Activated CD4-positive, alpha-beta T cell treated with anti-CD3 and anti-CD28 coated beads for 48 hours (primary cell): ENCODE results near the gene ABCC11.

Source experiments
- DNase-seq: peaks from one replicate; pipeline ENCODE4 v3.0.0-alpha.2; 2020

ABCC11 gene

DNA sequence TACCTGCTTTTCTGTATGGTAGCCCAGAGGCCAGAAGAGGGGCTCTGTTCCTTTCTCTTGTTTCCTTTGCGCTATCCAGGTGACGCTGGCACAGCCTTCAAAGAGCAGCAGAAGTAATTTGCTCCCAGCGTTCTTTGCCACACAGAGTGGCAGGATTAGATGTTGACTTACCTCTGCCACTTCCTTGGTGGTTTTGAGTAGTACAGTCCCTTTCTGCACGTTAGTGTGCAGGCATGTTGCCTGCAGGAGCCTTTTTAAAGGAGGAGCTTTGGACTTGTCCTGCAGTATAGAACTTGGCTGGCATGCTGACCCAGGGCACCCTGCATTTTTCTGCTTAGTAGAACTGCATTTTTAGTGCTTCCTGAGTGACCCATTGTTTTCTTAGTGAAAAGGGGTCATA lies at the start of gene ABCC11:
Gene ABCC11 (minus strand): TSS at position 229 of the 400 bp plus-strand sequence. CDS start 15,618 bp downstream, outside the sequence.
- DNase-seq, result no peak

DNA sequence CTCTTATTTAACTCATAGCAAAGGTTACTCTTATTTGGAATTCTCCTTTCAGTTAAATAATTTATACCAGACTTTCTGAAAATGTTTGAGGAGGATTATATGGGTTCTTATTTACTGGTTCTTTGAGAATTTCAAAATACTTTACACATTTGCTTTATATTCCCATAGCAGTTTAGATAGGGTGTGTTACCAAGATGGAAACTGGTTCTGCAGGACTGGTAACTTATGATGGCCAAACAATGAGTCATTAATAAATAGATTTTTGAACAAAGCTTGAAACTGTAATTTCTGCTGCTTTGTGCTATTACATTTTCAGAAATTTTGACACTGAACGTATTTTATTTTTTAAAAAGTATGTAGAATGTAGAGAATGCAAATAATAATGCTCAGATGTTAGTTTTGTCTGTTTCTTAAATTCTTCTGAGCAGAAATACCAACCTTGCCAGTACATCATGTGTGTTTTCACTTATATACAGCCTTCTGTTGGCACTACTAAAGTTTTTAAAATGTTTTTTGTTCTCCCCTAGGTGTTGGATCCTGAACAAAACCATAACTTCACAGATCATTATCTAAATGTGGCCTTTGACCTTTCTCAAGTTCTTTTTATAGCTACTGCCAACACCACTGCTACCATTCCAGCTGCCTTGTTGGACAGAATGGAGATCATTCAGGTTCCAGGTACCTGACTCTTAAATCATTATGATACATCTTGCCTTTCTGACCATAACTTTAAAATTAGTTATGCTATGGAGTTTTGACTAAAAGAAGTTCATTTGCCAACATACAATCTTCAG lies 48.3 kb upstream of the ABCC11 start:
- DNase-seq, result no peak

DNA sequence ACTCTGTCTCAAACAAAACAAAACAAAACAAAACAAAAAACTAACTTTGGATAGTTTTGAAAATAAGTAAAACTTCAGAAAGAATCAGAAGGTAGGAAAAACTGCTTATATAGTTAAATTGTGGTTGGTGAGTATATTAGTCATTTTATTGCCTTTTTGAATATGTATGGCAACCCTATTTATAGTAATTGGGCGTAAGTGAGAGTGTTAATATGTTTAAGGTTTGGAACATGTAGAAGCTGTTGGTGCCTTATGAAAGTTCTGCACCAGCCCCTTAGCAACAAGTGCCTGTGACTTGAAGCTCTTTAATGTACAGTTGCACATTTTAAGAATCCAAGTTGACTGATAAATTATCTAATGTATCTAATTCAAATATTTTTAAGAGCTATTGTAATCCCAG lies 47.4 kb upstream of the ABCC11 start:
- no peak for DNase-seq

DNA sequence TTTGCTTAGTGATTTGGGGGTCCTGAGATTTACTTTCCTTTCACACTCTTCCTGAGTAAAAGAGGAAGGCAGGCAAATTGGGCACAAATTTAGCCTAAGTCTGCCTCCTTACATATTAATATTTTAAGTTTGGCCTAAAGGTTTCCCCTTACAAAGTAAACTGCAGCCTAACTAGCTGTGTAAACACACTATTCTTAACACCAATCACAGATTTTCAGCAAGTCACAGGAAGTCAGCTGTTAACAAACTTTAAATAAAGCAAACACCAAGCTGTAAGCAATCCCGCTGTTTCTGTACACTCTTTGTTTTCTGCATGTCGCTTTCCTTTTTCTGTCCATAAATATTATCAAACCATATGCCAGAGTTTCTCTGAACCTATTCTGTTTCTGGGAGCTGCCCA lies 45.1 kb upstream of the ABCC11 start:
- DNase-seq, result no peak

DNA sequence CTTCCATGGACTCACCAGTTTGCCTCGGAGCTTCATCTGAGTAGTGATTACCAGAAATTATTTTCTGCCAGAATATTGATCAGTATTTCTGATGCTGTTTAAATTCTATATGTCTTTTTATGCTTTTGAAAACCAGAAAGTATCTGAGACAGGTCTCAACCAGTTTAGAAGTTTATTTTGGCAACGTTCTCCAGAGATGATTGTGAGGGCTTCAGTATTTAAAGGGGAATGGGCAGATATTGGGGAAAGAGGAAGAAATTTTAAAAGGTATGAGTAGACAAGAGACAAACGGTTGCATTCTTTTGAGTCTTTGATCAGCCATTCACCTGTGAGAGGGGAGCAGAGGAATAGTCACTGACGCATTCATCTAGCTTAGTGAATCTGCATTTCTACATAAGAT lies 44.4 kb upstream of the ABCC11 start:
- no peak for DNase-seq

DNA sequence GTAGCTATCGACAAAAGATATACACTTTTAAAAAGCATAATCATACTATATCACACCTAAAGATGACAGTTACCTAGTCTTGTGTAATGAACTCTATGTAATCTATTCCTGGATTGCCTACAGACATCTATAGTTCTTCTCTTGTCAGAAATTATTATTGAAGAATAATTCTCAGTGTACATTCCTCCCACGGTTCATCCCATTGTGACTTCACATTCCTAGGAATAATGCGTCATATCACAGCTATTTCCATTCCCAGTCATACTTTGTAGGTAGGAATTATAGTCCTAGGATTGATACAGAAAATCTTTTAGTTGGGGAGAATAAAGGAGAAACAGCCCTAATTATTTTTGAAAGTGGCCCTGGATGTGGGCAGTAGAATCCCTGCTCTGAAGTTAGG lies 44.0 kb upstream of the ABCC11 start:
- no peak for DNase-seq

DNA sequence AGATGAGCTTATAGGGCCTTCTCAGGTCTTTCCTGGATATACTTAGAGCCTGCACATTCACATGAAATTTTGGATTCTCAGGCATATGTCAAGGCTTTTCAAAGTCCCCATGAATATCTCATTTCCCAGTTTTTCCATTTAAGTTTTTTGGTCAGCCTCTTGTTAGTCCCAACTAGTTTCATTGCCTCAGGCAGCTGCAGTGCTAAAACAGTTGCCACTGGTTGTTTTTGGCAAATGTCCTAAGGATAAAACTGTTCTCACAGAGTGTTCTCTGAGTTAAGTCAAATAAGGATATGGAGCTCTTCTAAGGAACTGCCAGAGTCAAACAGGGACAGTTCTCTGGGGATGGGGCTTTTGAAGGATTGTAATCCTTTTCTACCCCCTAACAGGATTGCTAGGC lies 39.9 kb upstream of the ABCC11 start:
- DNase-seq, result no peak

DNA sequence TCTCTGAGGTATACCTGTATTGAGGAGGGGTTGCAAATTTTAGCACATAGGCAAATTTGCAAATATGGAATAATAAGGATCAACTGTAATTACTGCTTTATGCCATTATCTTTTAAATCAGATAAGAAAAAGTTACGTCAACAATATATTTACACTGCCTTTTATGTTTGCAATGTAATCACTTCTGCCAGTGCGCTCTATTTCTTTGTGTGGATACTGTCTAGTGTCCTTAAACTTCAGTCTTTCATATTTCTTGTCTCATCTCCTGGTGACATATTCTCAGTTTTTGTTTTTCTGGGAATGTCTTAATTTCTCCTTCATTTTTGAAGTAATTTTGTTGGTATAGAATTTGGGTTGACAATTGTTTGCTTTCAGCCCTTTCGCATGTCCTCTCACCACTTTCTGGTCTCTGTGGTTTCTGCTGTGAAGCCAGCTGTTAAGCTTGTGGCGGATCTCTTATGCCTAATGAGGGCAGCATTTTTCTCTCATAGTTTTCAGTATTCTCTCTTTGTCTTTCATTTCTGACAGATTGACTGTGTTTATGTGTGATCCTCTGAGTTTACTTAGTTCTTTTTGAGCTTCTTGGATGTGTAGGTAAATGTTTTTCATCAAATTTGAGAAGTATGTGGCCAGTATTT lies 37.6 kb upstream of the ABCC11 start:
- no peak for DNase-seq

DNA sequence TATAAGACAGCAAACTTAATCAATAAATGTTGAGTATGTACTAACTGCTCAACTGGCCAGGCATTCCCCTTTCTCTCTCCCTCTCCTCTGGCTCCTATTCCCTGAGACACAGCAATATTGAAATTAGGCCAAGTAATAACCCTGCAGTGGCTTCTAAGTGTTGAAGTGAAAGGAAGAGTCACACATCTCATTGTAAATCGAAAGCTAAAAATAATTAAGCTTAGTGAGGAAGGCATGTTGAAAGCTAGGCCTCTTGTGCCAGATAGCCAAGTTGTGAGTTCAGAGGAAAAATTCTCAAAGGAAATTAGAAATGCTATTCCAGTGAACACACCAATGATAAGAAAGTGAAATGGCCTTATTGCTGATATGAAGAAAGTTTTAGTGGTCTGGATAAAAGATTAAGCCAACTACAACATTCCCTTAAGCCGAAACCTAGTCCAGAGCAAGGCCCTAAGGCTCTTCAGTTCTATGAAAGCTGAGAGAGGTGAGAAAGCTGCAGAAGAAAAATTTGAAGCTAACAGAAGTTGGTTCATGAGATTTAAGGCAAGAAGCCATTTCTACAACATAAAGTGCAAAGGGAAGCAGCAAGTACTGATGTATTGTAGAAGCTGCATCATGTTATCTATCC lies 35.4 kb upstream of the ABCC11 start:
- DNase-seq, result no peak

DNA sequence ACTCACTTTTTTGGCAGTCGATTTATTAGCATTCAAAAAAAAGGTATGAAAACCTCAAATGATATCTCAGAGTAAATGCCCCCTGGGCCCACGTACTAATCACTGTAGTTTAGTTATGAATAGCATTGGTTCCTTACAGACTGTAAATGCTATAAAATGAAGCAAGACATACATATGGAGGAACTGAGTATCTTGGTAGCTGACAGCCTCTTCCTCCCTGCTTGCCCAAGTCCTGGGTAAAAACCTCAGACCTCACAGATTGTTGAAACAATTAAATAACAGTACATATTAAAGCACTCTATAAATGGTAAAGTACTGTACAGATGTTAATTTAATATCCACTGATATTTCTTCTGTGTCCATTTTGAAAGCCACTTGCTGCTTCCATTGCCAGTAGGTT lies 33.2 kb upstream of the ABCC11 start:
- no peak for DNase-seq

DNA sequence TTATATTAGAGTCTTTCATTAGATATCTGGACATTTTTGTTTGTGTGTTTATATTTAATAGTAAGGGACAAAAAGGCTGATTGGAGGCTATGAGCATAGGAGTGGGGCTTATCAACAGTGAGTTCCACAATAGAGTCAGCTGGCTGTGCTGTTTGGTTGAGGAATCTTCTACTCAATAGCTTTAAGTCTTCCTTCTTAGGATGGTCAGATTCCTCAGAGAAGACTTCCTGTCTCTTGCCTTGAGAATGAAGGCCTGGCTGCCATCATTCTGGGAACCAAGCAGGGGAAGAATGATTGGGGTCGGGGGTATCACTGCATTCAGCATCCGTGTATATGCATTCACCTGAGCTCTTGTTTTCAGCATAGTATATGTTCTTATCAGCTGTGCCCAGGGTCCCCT lies 31.9 kb upstream of the ABCC11 start:
- DNase-seq, result no peak

DNA sequence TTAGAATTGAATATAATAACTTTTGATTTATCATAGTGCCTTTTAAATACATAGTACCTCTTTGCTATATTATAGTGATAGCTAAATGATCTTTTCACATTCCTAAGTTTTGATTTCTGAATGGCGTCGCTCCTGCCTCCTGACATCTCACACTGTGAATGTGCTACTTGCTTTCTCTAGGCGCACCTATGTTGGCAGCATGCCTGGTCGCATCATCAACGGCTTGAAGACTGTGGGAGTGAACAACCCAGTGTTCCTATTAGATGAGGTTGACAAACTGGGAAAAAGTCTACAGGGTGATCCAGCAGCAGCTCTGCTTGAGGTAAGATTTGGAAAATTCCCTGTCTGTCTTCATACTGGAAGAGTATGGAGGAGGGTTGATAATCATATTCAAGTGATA lies 29.8 kb upstream of the ABCC11 start:
- no peak for DNase-seq

DNA sequence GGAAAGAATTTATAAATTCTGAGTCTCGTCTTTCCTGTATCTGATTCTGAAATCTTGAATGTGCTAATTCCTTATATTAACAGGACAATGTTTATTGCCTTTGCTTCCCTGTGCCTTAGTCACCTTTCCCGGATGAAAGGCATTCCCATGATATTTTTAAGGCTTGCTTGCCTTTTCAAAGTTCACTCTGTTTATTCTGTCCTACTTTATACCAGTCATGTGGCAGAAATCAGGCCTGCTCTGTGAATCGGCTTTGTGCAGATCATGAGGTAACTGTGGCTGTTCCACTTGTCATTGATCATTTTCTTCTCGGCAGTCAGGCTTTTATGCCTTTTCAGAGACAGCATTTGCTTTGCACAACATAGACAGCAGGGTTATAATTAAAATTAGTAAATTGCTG lies 28.8 kb upstream of the ABCC11 start:
- DNase-seq, result no peak

DNA sequence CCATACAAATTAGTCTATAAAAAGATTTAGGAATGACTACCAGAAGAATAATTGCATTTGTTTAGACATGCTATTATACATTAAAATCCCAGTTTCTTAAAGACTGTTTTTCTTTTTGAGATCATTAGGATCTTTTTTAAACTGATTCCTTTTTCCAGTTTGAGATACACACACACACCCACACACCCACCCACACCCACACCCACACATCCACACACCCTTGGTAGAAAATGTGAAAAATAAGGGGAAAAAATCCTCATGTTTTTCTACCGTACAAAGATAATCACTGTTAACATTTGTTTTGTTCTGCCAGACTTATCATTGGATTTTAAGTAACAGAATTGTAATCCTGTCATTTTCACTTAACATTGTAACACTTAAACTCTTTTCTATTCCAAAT lies 27.1 kb upstream of the ABCC11 start:
- no peak for DNase-seq

DNA sequence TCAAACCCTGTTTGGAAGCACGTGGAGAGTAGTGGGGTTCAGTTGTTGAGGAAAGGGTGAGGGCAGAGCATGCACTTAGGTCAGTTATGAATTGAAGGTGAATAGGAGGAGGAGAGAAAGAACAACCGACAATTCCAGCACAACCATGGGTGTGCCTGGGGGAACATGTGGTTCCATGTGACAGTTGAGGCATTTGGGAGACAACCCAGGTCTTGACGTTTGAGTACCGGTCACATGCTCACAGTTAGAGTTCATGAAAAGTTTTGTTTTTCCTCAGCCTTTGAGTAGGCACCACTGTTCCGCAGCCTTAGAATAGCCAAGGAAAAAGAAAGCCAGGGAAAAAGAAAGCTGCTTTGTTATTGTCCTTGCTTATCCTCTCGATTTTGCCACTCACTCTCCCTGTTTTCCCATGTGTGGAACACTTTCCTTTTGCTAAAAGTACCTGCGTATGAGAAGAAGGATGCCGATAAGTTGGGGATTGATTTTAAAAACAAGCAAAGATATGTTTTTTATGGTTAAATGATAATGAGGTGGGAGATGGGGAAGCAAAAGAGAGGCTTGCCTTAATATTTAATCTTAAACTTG lies 25.6 kb upstream of the ABCC11 start:
- no peak for DNase-seq

DNA sequence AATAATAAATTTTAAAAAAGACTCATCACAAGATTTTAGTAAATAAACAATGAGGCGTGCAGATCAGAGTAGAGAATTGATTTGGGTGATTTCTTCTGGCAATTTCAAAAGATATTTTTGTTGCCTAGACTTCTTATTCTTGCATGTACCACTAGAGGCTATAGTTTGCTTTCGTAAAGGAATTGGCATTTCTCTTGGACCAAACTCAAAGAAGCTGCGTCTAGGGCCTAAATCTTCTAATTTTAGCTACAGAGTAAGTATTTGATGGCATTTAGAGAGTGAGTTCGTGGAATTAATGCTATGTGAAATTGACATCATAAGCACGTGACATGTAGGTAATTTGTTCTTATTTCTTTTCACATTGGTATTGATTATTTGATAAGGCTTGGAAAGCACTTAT lies 24.4 kb upstream of the ABCC11 start:
- DNase-seq, result no peak

DNA sequence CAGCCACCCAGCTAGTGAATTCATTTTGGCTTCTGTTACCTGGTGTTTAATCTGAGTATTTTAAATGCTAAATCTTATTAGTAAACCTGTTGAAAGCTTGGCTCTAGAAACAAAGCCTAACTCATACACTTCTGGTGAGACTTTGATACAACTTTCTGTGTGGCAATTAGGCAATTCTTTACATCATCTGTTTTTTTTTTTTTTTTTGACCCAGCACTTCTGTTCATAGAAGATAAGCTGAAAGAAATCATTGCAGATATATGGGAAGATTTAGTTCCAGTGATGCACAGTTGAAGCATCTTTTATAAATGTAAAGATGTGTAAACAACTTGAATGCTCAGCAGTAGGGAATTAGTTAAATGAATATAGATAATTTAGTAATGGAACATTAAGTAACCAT lies 21.7 kb upstream of the ABCC11 start:
- DNase-seq, result no peak

DNA sequence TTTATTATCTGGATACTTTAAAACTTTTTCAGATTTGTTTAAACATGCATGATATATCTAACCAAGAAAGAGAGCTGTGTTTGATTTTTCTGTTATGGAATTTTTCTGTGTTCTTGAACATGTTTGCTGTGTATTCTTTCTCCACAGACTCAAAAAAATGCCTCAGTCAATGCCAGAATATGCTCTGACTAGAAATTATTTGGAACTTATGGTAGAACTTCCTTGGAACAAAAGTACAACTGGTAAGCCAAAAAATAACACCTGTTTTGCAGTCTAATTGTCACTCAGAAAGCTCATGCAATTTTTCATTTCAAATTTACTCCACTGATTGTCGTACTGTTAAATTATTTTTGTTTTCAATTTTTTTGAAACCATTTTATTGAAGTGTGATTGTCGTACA lies 15.3 kb upstream of the ABCC11 start:
- DNase-seq, result no peak

DNA sequence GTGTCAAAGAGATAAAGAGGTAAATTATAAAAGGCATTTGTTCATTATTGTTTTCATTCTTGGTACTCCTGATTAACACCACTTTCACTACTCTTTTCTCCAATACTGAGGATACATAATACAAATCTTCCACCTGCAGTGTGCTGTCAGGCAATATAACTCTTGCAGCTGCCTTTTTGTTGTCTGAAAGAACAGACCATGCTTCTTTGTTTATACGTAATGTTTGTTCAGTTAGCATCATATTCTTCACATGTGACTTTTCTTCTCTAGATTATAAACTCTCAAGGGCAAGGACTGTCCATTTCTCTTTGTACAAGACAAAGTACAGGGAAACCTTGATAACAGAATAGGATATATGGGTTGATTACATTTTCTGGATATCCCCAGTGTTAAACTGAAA lies 14.2 kb upstream of the ABCC11 start:
- DNase-seq, result no peak

DNA sequence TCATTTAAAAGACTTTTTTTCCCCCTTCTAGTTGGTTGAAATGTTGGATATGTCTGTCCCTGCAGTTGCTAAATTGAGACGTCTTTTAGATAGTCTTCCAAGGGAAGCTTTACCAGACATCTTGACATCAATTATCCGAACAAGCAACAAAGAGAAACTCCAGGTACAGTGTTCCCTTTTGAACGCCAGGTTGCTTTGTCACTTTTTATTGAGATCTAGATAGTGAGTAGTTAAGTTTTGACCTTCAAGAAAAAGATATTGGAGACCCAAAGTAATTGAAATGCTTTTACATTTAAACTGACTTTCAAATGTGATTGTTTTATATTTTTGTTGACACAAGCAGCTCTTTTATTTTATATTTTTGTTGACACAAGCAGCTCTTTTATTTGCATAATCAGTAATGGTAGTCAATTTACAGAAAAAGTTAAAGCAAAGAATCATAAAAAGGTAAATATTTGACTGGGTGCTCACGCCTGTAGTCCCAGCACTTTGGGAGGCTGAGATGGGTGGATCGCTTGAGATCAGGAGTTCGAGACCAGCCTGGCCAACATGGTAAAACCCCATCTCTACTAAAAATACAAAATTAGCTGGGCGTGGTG lies 9.3 kb upstream of the ABCC11 start:
- no peak for DNase-seq

DNA sequence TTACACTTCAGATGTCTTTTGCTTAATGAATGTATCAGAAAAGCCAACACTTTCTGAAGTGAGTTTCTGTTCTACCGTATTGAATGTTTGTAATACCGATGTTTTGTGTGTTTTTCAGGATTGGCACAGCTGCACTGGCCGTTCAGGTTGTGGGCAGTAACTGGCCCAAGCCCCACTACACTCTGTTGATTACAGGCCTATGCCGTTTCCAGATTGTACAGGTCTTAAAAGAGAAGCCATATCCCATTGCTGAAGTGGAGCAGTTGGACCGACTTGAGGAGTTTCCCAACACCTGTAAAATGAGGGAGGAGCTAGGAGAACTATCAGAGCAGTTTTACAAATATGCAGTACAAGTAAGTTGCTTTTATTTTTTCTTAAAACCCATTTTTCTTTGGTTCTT lies 4.7 kb upstream of the ABCC11 start:
- no peak for DNase-seq

DNA sequence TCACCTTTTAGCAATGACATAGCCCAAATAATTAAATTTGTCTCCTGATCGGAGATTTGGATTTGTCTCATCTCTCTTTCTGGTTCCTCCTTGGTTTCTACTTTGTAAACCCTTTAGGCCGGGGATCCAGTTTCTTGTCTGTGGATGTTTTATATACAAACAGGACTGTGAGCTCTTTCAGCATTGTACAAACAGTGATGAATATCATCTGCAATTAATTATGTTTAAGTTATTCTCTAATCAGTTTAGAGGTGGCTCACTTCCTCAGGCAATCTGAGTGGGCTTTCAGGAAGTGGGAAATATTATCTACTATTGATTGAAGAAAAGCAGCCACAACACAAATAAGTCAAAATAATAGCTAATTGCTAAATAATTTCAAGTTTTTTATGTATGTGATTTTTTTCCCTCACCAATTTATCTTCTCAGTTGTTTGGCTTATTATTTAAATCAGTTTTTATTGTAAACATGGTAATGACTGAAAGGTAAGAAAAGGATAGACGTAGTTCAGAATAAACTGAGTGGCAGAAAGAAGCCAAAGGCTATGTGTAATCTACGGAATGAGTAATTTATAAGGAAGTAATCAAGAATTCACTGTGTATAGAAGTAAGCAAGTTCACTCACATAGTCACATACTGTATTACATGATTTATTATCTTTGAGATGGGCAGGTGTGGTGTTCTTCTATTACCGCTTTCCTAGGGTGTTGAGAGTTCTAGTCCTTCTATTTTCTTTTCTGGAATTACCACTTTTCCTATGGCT lies 3.4 kb upstream of the ABCC11 start:
- no peak for DNase-seq

DNA sequence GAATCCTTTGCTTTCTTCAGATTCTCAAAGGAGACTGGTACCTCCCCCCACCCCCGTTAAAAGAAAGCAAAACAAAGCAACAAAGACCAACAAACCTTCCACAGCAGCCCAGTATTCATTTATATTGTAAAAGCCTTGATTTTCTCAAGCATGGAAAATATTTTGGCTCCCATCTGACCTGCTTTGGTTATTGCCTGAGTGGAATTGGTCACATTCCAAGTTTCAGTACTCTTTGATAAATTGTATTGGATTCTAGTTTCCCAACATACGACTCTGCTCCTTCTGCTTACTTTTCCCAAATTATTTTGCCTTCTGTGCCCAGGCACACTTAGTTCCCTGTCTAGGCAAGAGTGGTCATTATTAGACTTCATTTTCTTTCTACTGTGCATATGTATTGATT lies 1.3 kb downstream of the ABCC11 start:
- DNase-seq, result no peak
